Fibroblast of skin of right quadriceps (primary cell): ENCODE data around the gene HGF.
A peak's percentile ranks its signal among the peaks of the same experiment; 100 is the strongest.
"Not testable (repeated sequence)": the region's sequence is repeated elsewhere in the genome, so short reads cannot be mapped to it uniquely, and the experiment has no call there.

Source experiments
- DNase-seq: peaks from one replicate; pipeline ENCODE4 v3.0.0-alpha.2; 2013

The HGF gene

DNA sequence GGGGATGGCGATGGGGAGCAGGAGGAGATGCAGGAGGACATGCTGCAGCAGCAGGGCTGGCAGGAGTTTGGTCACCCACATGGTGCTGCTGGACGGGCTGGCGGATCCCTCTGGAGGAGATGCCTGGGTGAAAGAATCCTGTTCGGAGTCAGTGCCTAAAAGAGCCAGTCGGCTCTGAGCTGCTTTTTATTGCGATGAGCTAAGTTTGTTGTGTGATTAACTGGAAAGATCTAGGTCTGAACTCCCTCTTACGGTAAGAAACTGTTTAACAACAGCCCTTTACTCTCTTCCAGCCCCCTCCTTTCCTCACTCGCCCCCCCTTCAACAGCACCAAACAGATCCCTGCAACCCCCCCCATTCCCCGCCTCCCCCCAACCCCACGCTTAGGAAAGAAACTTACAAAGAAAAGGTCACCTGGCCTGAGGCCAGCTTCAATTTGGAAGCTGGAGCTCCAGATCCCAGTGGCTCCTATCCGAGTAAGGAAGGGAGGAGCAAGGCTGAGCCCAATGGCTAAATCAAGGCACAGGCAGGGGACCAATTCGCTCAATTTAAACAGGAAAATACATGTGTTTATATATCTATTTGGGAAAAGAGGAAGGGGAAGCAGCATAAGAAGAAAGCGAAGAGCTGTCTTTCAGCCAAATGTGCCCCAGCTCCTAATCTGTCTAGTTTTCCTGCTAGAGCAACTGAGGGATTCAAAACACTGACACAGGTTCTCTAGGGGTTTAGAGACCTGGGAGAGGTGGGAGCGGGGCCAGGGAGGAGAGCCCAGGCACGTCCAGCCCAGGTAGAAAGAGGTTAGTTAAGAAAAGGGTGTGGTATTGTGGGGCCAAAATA lies at the start of gene HGF:
Gene HGF, minus strand, starts transcription at position 157 of the 837 bp plus-strand sequence. Its CDS starts 76 bp downstream, at position 81.
- peak; percentile 68 for DNase-seq

DNA sequence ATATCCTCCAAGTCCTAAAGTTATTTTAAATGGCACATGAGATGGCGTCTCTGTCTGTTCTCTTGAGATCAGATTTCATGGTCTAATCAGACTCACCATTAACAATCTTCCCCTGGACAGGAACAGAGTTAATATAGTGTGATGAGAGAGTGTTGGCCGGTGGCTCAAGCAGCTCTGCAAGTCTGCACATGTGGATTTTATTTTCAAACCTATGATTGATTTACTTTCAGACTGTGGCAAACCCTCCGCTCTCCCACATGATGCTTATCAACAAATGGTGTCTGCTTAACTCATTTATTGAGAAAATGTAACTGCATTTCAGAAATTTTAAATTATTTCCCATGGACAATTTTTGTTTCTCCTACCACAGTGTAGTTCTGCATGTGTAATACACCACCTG lies 46.5 kb upstream of the HGF start:
- DNase-seq, result no peak

DNA sequence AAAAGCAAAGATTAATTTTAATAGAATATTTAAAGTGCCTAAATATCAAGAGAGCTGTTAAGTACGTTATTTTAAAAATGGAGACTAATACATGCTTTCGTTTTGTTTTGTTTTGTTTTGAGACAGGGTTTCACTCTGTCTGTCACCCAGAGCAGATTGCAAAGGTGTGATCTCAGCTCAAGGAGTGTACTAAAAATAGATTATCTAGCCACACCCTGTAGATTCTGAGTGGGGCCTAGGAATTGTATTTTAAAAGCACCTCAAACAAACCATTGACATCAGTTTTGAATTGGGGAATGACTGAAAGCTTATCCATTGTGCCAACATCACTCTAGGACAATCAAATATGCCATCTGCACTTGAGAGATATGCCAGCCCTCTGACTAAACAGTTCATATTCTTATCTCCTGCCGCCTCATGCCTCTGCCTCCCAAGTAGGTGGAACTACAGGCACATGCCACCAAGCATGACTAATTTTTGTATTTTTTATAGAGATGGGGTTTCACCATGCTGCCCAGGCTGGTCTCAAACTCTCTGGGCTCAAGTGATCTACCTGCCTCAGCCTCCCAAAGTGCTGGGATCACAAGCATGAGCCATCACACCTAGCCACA lies 43.1 kb upstream of the HGF start:
- DNase-seq, result not testable (repeated sequence)

DNA sequence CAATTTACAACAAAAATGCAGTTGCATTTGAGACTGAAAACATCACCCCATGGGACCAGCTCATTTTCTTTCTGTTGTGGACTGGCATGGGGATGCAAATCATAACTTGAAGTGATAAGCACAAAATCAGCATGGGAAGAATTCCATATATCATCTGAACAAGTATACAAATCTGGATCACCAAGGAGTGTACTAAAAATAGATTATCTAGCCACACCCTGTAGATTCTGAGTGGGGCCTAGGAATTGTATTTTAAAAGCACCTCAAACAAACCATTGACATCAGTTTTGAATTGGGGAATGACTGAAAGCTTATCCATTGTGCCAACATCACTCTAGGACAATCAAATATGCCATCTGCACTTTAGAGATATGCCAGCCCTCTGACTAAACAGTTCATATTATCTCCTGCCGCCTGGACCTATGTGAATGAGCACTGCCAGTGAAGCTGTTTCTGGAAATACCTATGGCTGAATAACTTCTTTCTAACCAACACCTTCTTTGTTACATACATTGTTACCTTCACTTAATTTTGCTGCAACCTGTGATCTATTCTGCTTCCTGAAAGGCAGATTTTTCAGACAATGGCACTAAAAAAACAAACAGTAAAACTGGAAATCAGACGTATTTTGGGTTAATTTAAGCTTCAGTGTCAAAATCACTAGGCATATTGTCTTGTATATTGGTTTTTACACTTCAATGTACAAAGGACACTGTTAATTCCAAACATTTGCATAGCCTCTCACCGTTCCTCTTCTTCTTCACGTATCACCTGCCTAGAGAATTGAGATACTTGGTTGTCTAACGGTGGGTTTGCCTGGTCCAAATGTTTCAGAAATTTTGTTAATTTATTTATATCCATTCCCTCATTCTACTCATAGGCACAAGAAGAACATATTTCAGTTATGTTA lies 42.4 kb upstream of the HGF start:
- DNase-seq, result no peak

DNA sequence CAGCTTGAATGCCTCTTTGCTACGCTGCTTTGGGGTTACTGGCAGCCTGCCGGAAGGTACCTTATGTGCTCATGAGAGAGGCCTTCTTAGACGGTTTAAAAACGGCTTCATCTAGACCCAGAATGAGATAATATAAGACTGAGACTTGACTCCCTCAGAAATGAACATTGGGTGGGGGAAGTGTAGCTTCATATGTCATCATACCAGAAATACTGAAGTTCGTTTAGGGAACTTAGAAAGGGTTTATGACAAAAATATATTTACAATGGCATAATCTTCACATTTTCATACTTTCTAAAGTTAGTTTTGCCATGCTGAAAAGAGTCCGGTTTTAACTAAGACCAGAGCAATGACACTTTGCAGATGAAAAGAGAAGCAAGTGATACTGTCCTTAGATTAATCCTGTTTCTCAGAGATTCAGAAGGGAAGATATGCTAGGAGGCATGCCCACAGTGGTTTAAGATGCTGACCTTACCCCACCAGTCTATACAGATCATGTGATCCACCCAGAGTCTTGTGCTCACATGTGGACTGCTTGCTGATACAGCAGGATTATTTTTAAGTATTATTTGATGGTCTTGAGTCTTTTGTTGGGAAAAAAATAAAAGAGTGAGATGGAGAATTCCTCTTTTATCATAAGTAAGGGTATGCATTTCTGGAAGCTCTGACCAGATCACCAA lies 40.8 kb upstream of the HGF start:
- no peak for DNase-seq

DNA sequence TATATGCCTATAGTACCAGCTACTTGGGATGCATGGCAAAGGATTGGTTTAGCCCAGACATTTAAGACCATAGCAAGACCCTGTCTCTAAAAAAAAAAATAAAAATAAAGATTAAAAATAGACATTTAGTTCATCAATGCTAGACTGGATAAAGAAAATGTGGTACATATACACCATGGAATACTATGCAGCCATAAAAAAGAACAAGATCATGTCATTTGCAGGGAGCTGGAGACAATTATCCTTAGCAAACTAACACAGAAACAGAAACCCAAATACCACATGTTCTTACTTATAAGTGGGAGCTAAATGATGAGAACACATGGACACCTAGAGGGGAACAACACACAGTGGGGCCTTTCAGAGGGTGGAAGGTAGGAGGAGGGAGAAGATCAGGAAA lies 38.5 kb upstream of the HGF start:
- not testable (repeated sequence) for DNase-seq

DNA sequence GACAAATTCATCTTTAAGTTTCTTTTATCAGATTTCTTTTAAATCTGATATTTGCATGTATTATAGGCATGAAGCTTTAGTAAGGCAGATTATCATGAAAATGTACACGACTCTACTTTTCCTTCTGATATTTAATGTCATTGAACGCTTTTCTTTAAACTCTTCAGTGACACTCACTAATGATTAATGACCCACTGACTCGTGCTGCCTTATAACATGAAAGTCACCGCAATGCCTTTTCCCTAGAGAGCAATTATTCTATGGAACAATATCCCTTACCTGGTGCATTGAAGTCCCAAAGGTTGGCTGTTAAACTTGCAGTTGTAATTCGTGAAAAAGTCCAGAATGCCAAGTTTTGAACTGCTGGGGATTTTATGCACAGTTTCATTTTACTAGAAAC lies 33.4 kb upstream of the HGF start:
- no peak for DNase-seq

DNA sequence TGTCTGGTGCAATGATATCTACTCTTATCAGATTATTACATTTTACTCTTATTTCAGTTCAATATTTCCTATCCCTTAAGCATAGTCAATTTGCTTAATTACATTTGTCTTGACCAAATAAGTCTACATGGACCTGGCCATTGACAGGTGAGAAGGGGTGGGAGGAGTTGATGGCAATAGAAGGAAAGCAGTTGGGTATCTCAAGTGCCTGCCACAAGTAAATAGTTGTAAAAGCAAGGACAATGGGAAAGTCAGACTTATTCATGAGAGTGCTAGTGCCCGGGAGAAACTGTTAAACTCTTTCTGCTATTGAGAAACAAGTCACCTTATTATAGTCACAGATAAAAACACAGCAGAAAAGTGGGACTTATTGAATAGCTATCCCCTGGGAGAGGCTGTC lies 32.4 kb upstream of the HGF start:
- no peak for DNase-seq

DNA sequence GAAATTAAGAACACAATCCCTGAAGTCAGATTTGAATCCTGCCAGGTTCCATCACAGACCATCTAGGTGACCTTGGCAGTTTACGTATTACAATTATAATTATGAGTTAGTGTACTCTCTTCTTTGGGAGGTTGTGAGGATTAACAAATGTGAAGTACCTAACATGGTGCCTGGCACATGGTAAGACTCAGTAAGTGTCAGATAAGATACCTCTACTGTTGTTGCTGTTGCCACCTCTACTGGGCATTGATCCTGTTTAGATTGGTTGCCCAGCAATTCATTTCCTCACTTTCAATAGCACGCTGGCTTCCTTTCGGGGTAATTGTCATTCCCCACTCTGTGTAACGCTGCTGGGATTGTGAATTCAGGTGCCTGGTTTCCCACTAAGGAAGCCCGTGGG lies 31.7 kb upstream of the HGF start:
- no peak for DNase-seq

DNA sequence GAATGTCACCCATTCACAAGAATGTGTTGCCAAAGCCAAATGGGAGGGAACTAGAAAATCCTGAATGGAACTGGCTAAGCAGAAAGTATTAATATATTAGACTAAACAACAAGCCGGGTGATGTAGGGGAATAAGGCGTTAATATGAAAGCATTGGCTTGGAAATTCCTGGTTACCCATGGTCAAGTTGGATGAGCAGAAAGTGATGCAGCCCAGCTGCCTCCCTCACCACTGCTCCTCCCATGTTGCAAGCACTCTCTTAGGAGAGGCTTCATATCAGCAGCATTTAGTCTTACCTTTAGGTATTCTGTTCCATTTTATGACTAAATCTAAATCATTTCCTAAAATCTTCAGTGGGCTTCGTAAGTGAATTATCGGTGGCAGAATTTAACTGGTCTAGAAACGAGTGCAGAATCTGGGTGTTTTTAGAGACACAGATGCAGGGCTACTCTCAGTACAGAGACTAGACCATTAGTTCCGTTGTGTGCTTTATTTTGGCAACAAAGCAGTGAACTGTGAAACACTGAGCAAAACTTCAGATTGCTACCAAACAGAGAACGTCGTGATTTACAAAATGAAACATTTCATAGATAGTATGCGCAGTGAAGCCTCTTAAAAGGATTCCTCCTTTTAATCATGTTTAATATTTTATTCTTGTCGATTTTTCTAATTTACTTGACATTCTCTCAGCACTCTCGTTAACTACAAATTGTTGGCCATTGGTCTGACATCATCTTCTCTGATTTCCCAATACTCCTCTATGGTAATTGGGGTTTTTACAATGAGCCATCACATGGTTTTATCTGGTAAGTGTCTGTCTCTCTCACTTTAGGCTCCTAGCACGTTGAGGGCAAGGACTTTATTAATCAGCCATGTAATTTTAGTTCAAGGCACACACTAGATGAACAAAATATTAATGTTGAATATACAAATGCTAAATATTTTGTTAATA lies 22.0 kb upstream of the HGF start:
- no peak for DNase-seq

DNA sequence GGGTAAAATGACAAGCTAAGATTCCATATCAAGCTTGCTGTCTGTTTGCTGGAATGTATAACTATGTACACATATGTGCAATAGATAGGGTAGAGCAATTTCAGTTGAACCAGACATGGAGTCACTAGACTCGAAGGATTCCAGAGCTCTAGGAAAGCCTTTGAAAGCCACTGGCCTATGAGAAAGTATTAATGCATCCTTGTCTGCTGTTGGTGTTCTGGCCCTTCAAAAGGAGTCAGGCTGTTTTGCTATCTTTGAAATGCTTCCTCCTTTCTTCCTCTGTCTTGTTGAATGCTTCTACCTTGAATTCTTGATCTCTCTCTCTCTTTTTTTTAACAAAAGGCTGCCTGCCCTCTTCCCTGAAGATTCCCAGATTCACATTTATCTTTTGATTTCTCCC lies 20.8 kb upstream of the HGF start:
- DNase-seq, result no peak

DNA sequence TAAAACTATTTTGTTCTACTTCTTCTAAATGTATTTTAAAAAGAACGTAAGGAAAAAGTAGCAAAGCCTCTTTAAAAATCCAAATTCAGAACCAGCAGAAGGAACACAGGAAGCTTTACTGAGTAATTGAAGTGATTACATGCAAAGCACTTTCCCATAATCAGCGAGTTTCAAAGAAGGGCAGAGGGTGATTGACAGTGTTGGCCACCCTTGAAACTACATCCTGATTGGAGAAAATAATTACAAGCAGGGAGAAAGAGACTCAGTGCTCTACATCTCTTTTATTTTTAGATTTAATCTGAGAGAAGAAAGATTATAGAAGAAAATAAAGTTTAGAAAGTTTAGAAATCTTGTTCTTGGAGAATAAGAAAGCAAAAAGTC lies 20.3 kb upstream of the HGF start:
- DNase-seq, result no peak

DNA sequence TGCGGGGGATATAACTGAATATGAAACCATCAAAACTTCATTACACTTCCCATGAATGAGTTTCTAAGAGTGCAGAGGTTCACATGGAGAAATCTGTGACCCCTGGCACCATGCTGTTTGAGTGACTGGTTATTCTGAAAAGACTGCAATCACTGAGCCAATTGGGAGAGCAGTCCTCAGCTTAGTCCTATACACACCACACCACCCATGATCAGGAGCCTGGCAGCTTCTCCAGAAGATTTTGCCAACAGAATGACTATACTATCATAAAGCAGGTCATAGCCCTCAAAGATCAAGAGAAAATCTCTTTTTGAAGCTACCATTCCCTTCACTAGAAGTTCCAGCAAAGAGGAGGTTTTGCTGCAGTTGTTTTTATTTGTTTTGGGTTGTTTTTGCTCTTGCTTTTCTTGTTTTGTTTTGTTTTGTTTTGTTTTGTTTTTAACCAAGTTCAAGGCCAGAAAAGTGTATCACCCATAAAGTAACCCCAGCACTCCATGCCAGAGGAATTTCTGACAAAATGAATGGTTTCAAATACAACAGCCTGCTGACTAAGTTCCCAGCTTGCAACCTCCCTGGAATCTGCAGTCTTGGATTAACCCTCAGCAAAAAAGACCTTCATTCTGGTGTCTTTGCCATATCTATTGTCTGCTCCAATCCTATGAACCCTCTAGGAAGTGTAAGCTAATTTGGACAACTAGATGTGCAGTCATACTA lies 19.7 kb upstream of the HGF start:
- DNase-seq, result no peak

DNA sequence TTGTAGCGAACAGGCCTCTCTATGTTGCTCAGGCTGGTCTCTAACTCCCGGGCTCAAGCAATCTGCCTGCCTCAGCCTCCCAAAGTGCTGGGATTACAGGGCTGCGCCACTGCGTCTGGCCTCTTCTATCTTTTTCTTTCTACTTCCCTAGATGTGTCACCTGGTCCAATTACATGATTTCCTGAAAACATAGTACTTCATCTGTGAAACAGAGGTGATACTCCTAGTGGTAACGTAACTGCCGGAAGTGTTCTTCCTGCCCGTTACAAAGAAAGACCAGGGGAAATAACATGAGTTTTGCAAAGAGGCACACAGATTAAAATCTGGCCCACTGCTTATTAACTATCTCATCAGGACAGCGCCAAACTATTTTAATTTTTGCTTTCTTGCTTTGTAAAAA lies 18.4 kb upstream of the HGF start:
- DNase-seq, result no peak

DNA sequence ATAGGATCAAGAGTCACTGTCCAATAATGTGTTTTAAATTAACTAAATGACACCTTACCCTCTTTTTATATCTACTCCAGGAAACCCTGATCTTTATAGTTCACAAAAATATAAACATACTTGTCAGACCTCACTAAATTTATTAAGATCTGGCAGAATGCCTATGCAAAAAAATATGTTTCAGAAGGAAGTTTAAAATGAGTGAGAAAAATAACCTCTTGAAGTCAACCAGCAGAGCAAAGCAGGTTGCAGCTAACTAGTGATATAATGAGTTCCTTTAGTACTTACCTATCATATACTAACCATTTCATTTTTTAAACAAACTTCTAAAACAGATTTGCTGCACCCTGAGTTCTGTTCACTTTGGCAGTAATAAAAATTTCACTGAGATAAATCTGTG lies 14.0 kb upstream of the HGF start:
- DNase-seq, result no peak

DNA sequence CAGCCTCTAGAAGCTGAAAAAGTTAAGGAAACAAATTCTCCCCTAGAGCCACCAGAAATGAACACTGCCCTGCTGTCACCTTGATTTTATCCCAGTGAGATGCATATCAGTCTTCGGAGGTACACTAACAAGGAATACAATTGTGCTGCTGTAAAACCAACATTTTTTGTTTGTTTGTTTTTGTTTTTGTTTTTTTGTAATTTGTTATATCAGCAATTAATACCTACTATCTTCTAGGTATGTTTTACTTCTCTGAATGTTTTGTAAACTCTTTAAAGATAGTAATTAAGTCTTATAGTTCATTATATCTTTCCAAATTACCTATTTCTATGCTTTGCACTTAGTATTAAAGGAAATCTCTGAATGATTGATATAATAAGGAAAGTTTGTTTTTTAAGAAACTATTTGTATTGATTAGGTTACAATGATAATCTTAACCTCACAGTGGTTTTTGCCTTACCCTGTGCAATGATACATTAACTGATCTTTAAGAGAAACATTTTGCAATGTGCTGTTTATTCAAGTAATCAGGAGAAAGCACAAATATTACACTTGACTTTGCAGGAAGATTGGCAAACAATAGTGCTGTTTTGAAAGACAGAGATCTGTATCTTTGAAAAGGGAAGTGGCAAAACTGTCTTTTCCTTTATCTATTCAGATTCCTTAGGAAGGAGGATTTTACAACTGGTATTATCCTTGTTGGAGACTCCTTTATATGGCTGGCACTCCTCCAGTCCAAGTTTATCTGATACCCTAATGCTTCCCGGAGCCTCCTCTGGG lies 11.3 kb upstream of the HGF start:
- no peak for DNase-seq

DNA sequence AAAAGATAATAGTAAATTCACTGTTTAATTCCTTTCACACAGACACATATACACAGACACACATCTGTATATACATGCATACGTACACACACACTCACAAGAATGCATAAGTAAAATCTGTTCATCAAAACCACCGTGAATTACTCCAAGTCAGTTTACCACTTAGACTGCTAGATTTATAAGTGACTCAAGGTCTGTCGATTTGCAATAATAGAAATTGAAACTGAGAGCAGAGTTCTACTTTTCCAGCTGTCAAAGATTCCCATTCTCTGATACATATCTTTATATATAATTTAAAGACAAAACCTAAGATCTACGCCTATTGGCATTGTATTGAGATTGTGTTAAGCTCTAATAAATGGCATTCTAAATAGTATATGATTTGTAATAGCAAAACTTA lies 9.9 kb upstream of the HGF start:
- DNase-seq, result no peak

DNA sequence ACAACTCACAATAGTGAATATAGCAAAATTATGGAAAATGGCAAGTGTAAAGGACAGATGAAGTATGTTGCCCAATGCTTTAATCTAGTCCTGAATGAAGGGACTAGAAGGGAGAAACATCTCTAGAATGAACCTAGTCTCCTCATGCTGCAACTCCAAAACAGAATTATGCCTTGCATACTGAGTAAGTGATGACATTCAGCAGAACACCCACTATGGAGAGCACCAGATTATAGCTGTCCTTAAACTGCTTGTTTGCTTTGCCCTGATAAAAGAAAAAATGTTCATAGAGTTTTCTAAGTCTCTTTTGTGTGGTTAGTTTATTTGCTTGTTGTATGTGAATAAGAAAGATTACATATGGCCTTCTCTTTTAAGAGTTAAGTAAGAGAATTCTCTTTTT lies 7.8 kb upstream of the HGF start:
- no peak for DNase-seq

DNA sequence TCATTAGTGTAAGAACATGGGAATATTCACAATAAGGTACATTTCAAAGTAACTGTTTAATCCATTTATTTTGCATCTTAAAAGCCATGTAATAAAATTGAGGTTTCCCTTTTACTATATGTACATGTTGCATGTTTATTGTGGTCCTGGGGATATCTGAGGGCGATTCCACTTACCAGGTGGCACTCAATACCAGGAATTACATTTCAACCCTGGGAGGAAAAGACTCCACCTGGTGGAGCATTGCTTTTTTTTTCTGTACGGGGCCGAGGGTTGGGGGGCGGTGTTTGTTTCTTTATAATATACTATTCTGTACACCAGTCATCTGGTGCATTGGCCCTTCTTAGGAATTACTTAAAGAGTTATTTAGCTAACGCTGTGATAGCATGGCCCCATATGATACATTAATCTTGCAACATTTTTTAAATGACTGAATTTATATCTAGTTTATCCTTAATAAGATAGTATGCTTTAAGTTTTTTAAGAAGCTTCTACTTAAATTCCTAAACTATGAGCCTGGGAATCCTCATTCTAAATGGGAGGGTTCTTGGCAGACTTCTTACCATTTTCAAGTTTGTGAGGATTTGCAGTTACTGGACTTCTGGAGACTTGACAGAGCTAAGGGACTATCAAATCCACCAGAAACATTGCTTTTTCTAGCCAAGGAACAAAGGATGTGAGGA lies 7.2 kb upstream of the HGF start:
- no peak for DNase-seq

DNA sequence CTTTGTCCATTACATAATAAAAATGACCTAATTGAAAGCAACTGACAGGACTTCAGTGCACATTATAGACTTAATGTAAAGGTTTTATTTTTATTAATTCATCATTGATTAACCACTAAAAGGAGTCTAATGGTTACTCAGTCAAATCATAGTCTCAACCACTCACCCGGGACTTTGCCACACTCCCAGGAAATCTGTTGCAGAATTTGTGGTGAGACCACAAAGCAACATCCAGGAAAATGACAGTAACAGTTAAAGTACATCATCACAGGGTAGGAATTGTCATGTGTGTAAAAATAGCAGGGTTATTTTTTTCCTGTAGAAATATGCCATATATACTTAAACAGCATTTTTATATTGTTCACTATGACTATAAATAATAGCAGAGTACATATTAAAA lies 6.3 kb upstream of the HGF start:
- peak; percentile 58 for DNase-seq
